Measurements from ENCODE around the gene NEK3.
"Not testable (repeated sequence)": the region's sequence is repeated elsewhere in the genome, so short reads cannot be mapped to it uniquely, and the experiment has no call there.

NEK3 gene

GRCh38 chr13:52104624-52105023 lies 54.8 kb downstream of the NEK3 start:
- no peak for DNase-seq (ENCODE audit: extremely low read depth, insufficient read length)
- no peaks in the 10 kb centered on the region for H3K36me3 ChIP-seq (ENCODE audit: control insufficient read depth, insufficient read depth, low read length)
- H3K27me3 ChIP-seq (replicated peaks; ENCODE audit: control insufficient read depth, insufficient read depth, low read length), result no peaks in the 10 kb centered on the region
- no peak overlapping the region for H3K4me3 ChIP-seq (replicated peaks; ENCODE audit: low read depth, low read length)
- TF ChIP-seq CTCF (IDR thresholded peaks at IDR 0.05; ENCODE audit: insufficient read depth, low read length, poor library complexity, severe bottlenecking), result no peak

- no peak for DNase-seq (ENCODE audit: extremely low read depth, insufficient read length)
- Histone ChIP-seq H3K4me3 (replicated peaks; ENCODE audit: low read depth, low read length) (no peak overlapping the region), H3K27me3 (replicated peaks; ENCODE audit: control insufficient read depth, insufficient read depth, low read length) (no peaks in the 10 kb centered on the region), H3K36me3 (ENCODE audit: control insufficient read depth, insufficient read depth, low read length) (no peaks in the 10 kb centered on the region)
- TF ChIP-seq CTCF (IDR thresholded peaks at IDR 0.05; ENCODE audit: insufficient read depth, low read length, poor library complexity, severe bottlenecking), result no peak
Observed at GRCh38 chr13:52103386-52103785, 56.0 kb downstream of the NEK3 start.

- DNase-seq (ENCODE audit: extremely low read depth, insufficient read length); H3K36me3 ChIP-seq (ENCODE audit: control insufficient read depth, insufficient read depth, low read length); H3K4me3 ChIP-seq (replicated peaks; ENCODE audit: low read depth, low read length); H3K27me3 ChIP-seq (replicated peaks; ENCODE audit: control insufficient read depth, insufficient read depth, low read length): not testable (repeated sequence)
Observed at GRCh38 chr13:52102423-52102822, 57.0 kb downstream of the NEK3 start.

- Histone ChIP-seq H3K4me3 (replicated peaks; ENCODE audit: low read depth, low read length) (no peak overlapping the region), H3K27me3 (replicated peaks; ENCODE audit: control insufficient read depth, insufficient read depth, low read length) (no peaks in the 10 kb centered on the region; the same call in 1 of the 2 replicates), H3K36me3 (ENCODE audit: control insufficient read depth, insufficient read depth, low read length) (no peaks in the 10 kb centered on the region)
- DNase-seq (ENCODE audit: extremely low read depth, insufficient read length), result no peak
- TF ChIP-seq CTCF (IDR thresholded peaks at IDR 0.05; ENCODE audit: insufficient read depth, low read length, poor library complexity, severe bottlenecking), result no peak
Observed at GRCh38 chr13:52097197-52097596, 62.2 kb downstream of the NEK3 start.

- H3K36me3 ChIP-seq (ENCODE audit: control insufficient read depth, insufficient read depth, low read length), result no peaks in the 10 kb centered on the region
- DNase-seq (ENCODE audit: extremely low read depth, insufficient read length), result no peak
- H3K4me3 ChIP-seq (replicated peaks; ENCODE audit: low read depth, low read length), result no peak overlapping the region
- no peaks in the 10 kb centered on the region; the same call in 1 of the 2 replicates for H3K27me3 ChIP-seq (replicated peaks; ENCODE audit: control insufficient read depth, insufficient read depth, low read length)
- TF ChIP-seq CTCF (IDR thresholded peaks at IDR 0.05; ENCODE audit: insufficient read depth, low read length, poor library complexity, severe bottlenecking), result no peak
Observed at GRCh38 chr13:52096748-52097147, 62.6 kb downstream of the NEK3 start.

GRCh38 chr13:52096062-52096461 lies 63.3 kb downstream of the NEK3 start:
- H3K36me3 ChIP-seq (ENCODE audit: control insufficient read depth, insufficient read depth, low read length), result no peaks in the 10 kb centered on the region
- H3K27me3 ChIP-seq (replicated peaks; ENCODE audit: control insufficient read depth, insufficient read depth, low read length), result no peaks in the 10 kb centered on the region; the same call in 1 of the 2 replicates
- no peak for DNase-seq (ENCODE audit: extremely low read depth, insufficient read length)
- TF ChIP-seq CTCF (IDR thresholded peaks at IDR 0.05; ENCODE audit: insufficient read depth, low read length, poor library complexity, severe bottlenecking), result no peak
- no peak overlapping the region for H3K4me3 ChIP-seq (replicated peaks; ENCODE audit: low read depth, low read length)

Measured in GM06990 (cell line).